Trophoblast cell (in vitro differentiated cells and primary cell): ENCODE measurements around the gene CDH7.

Experiments
- DNase-seq, 2 donors: peaks; one replicate each; pipeline ENCODE4 v3.0.0-alpha.2; 2016
- H2AFZ ChIP-seq: 2 replicates; pipeline ENCODE4 v1.6.1; 2013; ENCODE audit warnings: low read length, moderate library complexity, mild to moderate bottlenecking; ENCODE audit not compliant: insufficient read depth, poor library complexity
- H2AK5ac ChIP-seq: 2 replicates; pipeline ENCODE4 v1.6.1; 2013; ENCODE audit warnings: mild to moderate bottlenecking, low read length
- H2BK120ac ChIP-seq: 2 replicates; pipeline ENCODE4 v1.6.1; 2013; ENCODE audit warnings: low read length, mild to moderate bottlenecking, moderate library complexity; ENCODE audit not compliant: insufficient read depth, poor library complexity
- H2BK12ac ChIP-seq: 2 replicates; pipeline ENCODE4 v1.6.1; 2013; ENCODE audit warnings: mild to moderate bottlenecking, low read length, moderate library complexity
- H2BK5ac ChIP-seq: 2 replicates; pipeline ENCODE4 v1.6.1; 2013; ENCODE audit warnings: low read length, low read depth, moderate library complexity, mild to moderate bottlenecking; ENCODE audit not compliant: poor library complexity
- H3K14ac ChIP-seq: 2 replicates; pipeline ENCODE4 v1.6.1; 2013; ENCODE audit warnings: mild to moderate bottlenecking, low read length
- H3K18ac ChIP-seq: 2 replicates; pipeline ENCODE4 v1.6.1; 2013; ENCODE audit warnings: mild to moderate bottlenecking, low read length
- H3K23ac ChIP-seq: 2 replicates; pipeline ENCODE4 v1.6.1; 2013; ENCODE audit warnings: low read length
- H3K27ac ChIP-seq: 2 replicates; pipeline ENCODE4 v1.5.1; 2013; ENCODE audit warnings: low read depth, mild to moderate bottlenecking, inconsistent platforms, low read length, moderate library complexity
- H3K27me3 ChIP-seq: 2 replicates; pipeline ENCODE4 v1.6.1; 2013; ENCODE audit warnings: inconsistent platforms, mild to moderate bottlenecking, low read length, moderate library complexity; ENCODE audit not compliant: insufficient read depth
- H3K36me3 ChIP-seq, 2 experiments: 1 replicate in 1 of 2; 2 replicates in 1 of 2; pipeline ENCODE4 v1.6.1; 2013; ENCODE audit warnings: low read length in 2 of 2, mild to moderate bottlenecking in 2 of 2, moderate library complexity in 1 of 2; ENCODE audit not compliant: insufficient read depth in 2 of 2, control insufficient read depth in 1 of 2
- H3K4ac ChIP-seq: 2 replicates; pipeline ENCODE4 v1.6.1; 2013; ENCODE audit warnings: low read depth, mild to moderate bottlenecking, low read length, moderate library complexity
- H3K4me1 ChIP-seq, 2 experiments: 1 replicate in 1 of 2; 2 replicates in 1 of 2; pipeline ENCODE4 v1.6.1; 2013; ENCODE audit warnings: low read length in 2 of 2, mild to moderate bottlenecking in 2 of 2, moderate library complexity in 1 of 2; ENCODE audit not compliant: insufficient read depth in 2 of 2, control insufficient read depth in 1 of 2
- H3K4me2 ChIP-seq: 2 replicates; pipeline ENCODE4 v1.6.1; 2013; ENCODE audit warnings: inconsistent platforms, mild to moderate bottlenecking, low read length, moderate library complexity
- H3K4me3 ChIP-seq: 2 replicates; pipeline ENCODE4 v1.5.1; 2013; ENCODE audit warnings: mild to moderate bottlenecking, low read depth, low read length, inconsistent platforms
- H3K79me1 ChIP-seq: one replicate; pipeline ENCODE4 v1.6.1; 2013; ENCODE audit warnings: low read length
- H3K79me2 ChIP-seq: 2 replicates; pipeline ENCODE4 v1.6.1; 2013; ENCODE audit warnings: low read length, mild to moderate bottlenecking; ENCODE audit not compliant: control insufficient read depth, insufficient read depth, poor library complexity
- H3K9ac ChIP-seq: 2 replicates; pipeline ENCODE4 v1.6.1; 2013; ENCODE audit warnings: mild to moderate bottlenecking, low read length
- H3K9me3 ChIP-seq: 2 replicates; pipeline ENCODE4 v1.6.1; 2013; ENCODE audit warnings: low read depth, mild to moderate bottlenecking, control low read depth, inconsistent platforms, low read length; ENCODE audit not compliant: insufficient read depth
- H4K12ac ChIP-seq: 2 replicates; pipeline ENCODE4 v1.6.1; 2013; ENCODE audit warnings: low read depth, mild to moderate bottlenecking, low read length, moderate library complexity
- H4K8ac ChIP-seq: 2 replicates; pipeline ENCODE4 v1.6.1; 2013; ENCODE audit warnings: low read depth, mild to moderate bottlenecking, low read length, moderate library complexity
- H4K91ac ChIP-seq: one replicate; pipeline ENCODE4 v1.6.1; 2013; ENCODE audit warnings: low read depth, mild to moderate bottlenecking, low read length, moderate library complexity
- WGBS: extraction: QIAGEN DNeasy Blood & Tissue Kit; methylation state at CpG from one replicate; pipeline ENCODE4 v1.1.7; 2013; ENCODE audit warnings: missing lambda C conversion rate; ENCODE audit not compliant: insufficient read length, insufficient coverage; ENCODE audit errors: extremely low coverage; 5-methylcytosine and 5-hydroxymethylcytosine counted together

Gene CDH7

DNA sequence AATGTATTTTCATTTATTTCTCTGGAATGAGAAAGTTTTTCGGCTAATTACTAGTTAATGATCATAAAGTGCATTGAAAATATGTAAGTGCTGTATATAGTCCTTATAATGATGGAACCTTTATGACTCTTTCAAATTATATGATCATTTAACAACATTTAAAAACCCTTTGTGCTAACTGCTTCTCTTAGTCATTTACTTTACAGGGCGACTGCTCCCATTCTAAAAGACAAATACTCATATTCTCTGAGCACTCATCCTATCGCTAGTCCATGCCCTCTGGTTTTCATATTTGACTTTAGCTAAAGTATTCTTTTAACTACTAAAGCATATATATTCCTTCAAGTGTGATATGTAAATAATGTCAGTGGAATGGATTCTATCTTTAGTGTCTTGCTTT is 168.2 kb downstream of the CDH7 start:
- H3K9ac ChIP-seq, result no peak overlapping the region
- no peak overlapping the region for H3K23ac ChIP-seq

GRCh38 chr18:65919663-65920062 is 168.9 kb downstream of the CDH7 start:
- no peaks in the 10 kb centered on the region for H3K79me1 ChIP-seq
- no peak overlapping the region for H4K91ac ChIP-seq
- no peak overlapping the region for H2AFZ ChIP-seq
- H2BK120ac ChIP-seq, result no peak overlapping the region
- no peak overlapping the region for H3K23ac ChIP-seq
- H3K4me2 ChIP-seq, result no peak overlapping the region
- H4K8ac ChIP-seq, result no peak overlapping the region
- H4K12ac ChIP-seq, result no peak overlapping the region
- no peak overlapping the region for H3K18ac ChIP-seq
- H3K27me3 ChIP-seq, result no peaks in the 10 kb centered on the region
- no peak overlapping the region for H2BK5ac ChIP-seq
- H3K4ac ChIP-seq, result no peak overlapping the region
- no peak overlapping the region for H3K9ac ChIP-seq
- H3K36me3 ChIP-seq, result no peaks in the 10 kb centered on the region
- no peak overlapping the region for H3K27ac ChIP-seq
- DNase-seq, result no peak
- H2AK5ac ChIP-seq, result no peak overlapping the region
- no CpG with 5 or more reads among the region's 3 CpGs for WGBS
- H3K4me3 ChIP-seq, result no peak overlapping the region
- H2BK12ac ChIP-seq, result no peak overlapping the region
- no peaks in the 10 kb centered on the region for H3K9me3 ChIP-seq
- no peaks in the 10 kb centered on the region for H3K79me2 ChIP-seq
- no peak overlapping the region for H3K14ac ChIP-seq
- no peaks in the 10 kb centered on the region for H3K4me1 ChIP-seq

More for the DNA sequence above, 168.2 kb downstream of the CDH7 start:
- Histone ChIP-seq H2BK12ac (no peak overlapping the region), H3K4me3 (no peak overlapping the region), H2AFZ (no peak overlapping the region), H3K4me2 (no peak overlapping the region), H3K79me2 (no peaks in the 10 kb centered on the region), H4K91ac (no peak overlapping the region), H2AK5ac (no peak overlapping the region), H2BK120ac (no peak overlapping the region), H4K8ac (no peak overlapping the region), H3K79me1 (no peaks in the 10 kb centered on the region), H3K27ac (no peak overlapping the region), H4K12ac (no peak overlapping the region), H3K9me3 (no peaks in the 10 kb centered on the region), H3K14ac (no peak overlapping the region), H3K18ac (no peak overlapping the region), H3K36me3 (no peaks in the 10 kb centered on the region), H3K27me3 (no peaks in the 10 kb centered on the region), H2BK5ac (no peak overlapping the region), H3K4ac (no peak overlapping the region), H3K4me1 (no peaks in the 10 kb centered on the region)
- WGBS, result no CpG with 5 or more reads among the region's 3 CpGs
- no peak for DNase-seq

DNA sequence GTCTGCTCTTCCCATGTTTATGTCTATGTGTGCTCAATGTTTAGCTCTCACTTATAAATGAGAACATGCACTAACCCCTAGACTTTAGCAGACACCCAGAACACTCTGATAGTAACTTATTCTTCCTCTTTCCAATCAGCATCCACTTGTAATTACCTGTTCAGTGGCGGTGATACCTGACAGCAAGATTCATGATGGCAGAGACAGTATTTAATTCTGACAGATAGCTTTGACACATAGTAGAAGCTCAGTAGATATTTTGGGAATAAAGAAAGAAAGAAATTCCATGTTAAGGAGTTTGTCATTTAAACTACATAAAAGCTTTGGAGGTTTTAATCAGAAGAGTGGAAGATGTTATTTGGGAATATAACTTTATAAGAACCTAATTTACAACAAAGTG is 171.3 kb downstream of the CDH7 start:
- Histone ChIP-seq H3K14ac (no peak overlapping the region), H3K4ac (no peak overlapping the region), H3K18ac (no peak overlapping the region), H3K27me3 (no peaks in the 10 kb centered on the region), H3K9ac (no peak overlapping the region), H3K4me3 (no peak overlapping the region), H3K36me3 (no peaks in the 10 kb centered on the region), H3K27ac (no peak overlapping the region), H2BK120ac (no peak overlapping the region), H4K8ac (no peak overlapping the region), H3K23ac (no peak overlapping the region), H2AFZ (no peak overlapping the region), H3K4me1 (no peaks in the 10 kb centered on the region), H3K9me3 (no peaks in the 10 kb centered on the region), H2BK12ac (no peak overlapping the region), H2AK5ac (no peak overlapping the region), H4K12ac (no peak overlapping the region), H4K91ac (no peak overlapping the region), H3K79me2 (no peaks in the 10 kb centered on the region), H3K79me1 (no peaks in the 10 kb centered on the region), H2BK5ac (no peak overlapping the region), H3K4me2 (no peak overlapping the region)
- no peak for DNase-seq
- WGBS, result no CpG with 5 or more reads among the region's 1 CpG

DNA sequence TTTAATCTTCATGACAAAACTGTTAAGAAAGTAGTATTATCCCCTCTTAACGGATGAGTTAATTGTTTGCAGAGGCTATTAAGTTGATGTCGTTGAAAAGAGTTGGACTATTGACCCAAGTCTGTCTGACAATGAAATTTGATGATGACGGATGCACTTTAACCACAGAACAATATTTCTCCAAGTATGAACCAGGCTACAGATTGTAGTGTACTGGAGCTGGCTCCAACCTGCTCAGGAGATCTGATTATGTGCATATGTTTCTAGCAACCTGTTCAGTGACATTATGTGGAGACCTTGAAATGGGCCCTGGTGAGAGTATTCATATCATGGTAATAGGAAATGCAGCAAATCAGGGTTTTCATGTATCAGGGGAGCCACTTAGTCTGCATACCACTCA is 174.1 kb downstream of the CDH7 start:
- H3K9me3 ChIP-seq, result no peaks in the 10 kb centered on the region
- H3K14ac ChIP-seq, result no peak overlapping the region
- H2BK120ac ChIP-seq, result no peak overlapping the region
- no peak overlapping the region for H3K4ac ChIP-seq
- H3K27ac ChIP-seq, result no peak overlapping the region
- no peak for DNase-seq
- H3K4me2 ChIP-seq, result no peak overlapping the region
- no peak overlapping the region for H3K18ac ChIP-seq
- no peaks in the 10 kb centered on the region for H3K79me2 ChIP-seq
- no peak overlapping the region for H3K9ac ChIP-seq
- no peak overlapping the region for H4K12ac ChIP-seq
- H3K4me1 ChIP-seq, result no peaks in the 10 kb centered on the region
- WGBS, result no CpG with 5 or more reads among the region's 3 CpGs
- no peak overlapping the region for H2AFZ ChIP-seq
- H3K79me1 ChIP-seq, result no peaks in the 10 kb centered on the region
- H3K23ac ChIP-seq, result no peak overlapping the region
- H2AK5ac ChIP-seq, result no peak overlapping the region
- H4K8ac ChIP-seq, result no peak overlapping the region
- H3K36me3 ChIP-seq, result no peaks in the 10 kb centered on the region
- H3K4me3 ChIP-seq, result no peak overlapping the region
- no peaks in the 10 kb centered on the region for H3K27me3 ChIP-seq
- H4K91ac ChIP-seq, result no peak overlapping the region
- no peak overlapping the region for H2BK5ac ChIP-seq
- no peak overlapping the region for H2BK12ac ChIP-seq
